ENCODE measurements around the gene CCDC122.

DNA sequence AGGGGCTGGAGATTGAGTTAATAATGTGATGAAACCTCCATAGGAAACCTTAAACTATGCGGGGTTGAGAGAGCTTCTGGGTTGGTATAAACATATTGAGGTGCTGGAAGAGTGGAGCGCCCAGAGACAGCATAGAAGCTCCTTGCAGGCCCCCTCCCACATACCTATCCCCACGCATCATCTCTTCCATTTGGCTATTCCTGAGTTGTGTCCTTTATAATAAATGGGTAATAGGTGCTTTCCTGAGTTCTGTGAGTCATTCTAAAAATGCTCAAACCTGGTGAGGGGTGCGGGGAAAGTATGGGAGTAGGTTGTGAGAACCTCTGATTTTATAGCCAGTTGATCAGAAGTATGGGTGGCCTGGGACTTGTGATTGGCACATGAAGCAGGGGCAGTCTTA, 14.6 kb downstream of the CCDC122 start:
- no peak for TF ChIP-seq POLR2A (IDR thresholded peaks at IDR 0.05; ENCODE audit: low read depth, low read length)
- TF ChIP-seq, protein P1, sequence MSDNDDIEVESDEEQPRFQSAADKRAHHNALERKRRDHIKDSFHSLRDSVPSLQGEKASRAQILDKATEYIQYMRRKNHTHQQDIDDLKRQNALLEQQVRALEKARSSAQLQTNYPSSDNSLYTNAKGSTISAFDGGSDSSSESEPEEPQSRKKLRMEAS (IDR thresholded peaks at IDR 0.05; ENCODE audit: insufficient read depth, insufficient read length), result no peak
- TF ChIP-seq, protein P2, sequence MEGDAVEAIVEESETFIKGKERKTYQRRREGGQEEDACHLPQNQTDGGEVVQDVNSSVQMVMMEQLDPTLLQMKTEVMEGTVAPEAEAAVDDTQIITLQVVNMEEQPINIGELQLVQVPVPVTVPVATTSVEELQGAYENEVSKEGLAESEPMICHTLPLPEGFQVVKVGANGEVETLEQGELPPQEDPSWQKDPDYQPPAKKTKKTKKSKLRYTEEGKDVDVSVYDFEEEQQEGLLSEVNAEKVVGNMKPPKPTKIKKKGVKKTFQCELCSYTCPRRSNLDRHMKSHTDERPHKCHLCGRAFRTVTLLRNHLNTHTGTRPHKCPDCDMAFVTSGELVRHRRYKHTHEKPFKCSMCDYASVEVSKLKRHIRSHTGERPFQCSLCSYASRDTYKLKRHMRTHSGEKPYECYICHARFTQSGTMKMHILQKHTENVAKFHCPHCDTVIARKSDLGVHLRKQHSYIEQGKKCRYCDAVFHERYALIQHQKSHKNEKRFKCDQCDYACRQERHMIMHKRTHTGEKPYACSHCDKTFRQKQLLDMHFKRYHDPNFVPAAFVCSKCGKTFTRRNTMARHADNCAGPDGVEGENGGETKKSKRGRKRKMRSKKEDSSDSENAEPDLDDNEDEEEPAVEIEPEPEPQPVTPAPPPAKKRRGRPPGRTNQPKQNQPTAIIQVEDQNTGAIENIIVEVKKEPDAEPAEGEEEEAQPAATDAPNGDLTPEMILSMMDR (IDR thresholded peaks at IDR 0.05; ENCODE audit: extremely low read depth in 1 of 2, insufficient read depth in 1 of 2, low read depth in 1 of 2, low read length in 2 of 2), result no peak

Data from endothelial cell of umbilical vein (primary cell).